Hepatocyte (in vitro differentiated cells): ENCODE measurements around the gene SLC20A1. TPM values are rescaled to one million over a fixed set of nuclear protein-coding genes. Genes with fewer than 3 reads are reported as not detected.
"Not testable (repeated sequence)": the region's sequence is repeated elsewhere in the genome, so short reads cannot be mapped to it uniquely, and the experiment has no call there.

Experiments used
- DNase-seq: peaks from one replicate; pipeline ENCODE4 v3.0.0-alpha.2; 2016; ENCODE audit warnings: low spot score
- H2AFZ ChIP-seq: fragments of 200-600 bp; sonication (generic); 2 replicates; pipeline ENCODE4 v1.6.0; 2016; ENCODE audit warnings: antibody characterized with exemption, mild to moderate bottlenecking
- H3K27ac ChIP-seq: fragments of 200-600 bp; sonication (generic); 2 replicates; pipeline ENCODE4 v1.5.1; 2016; ENCODE audit warnings: mild to moderate bottlenecking
- H3K27me3 ChIP-seq: fragments of 200-600 bp; sonication (generic); 2 replicates; pipeline ENCODE4 v1.6.1; 2016
- H3K36me3 ChIP-seq: fragments of 200-600 bp; sonication (generic); replicated peaks from 2 replicates; pipeline ENCODE4 v1.5.1; 2016; ENCODE audit warnings: low read depth; ENCODE audit not compliant: insufficient read depth
- H3K4me1 ChIP-seq: fragments of 200-600 bp; sonication (generic); 2 replicates; pipeline ENCODE4 v1.5.1; 2016; ENCODE audit warnings: mild to moderate bottlenecking, moderate library complexity; ENCODE audit not compliant: insufficient read depth
- H3K4me2 ChIP-seq: fragments of 200-600 bp; sonication (generic); 2 replicates; pipeline ENCODE4 v1.6.0; 2016
- H3K4me3 ChIP-seq: fragments of 200-600 bp; sonication (generic); 2 replicates; pipeline ENCODE4 v1.5.1; 2016; ENCODE audit warnings: mild to moderate bottlenecking
- H3K79me2 ChIP-seq: fragments of 200-600 bp; sonication (generic); 2 replicates; pipeline ENCODE4 v1.6.0; 2017; ENCODE audit warnings: mild to moderate bottlenecking
- H3K9me2 ChIP-seq: fragments of 200-600 bp; sonication (generic); replicated peaks from 2 replicates; pipeline ENCODE4 v1.6.0; 2017; ENCODE audit warnings: mild to moderate bottlenecking; ENCODE audit not compliant: insufficient read depth
- H3K9me3 ChIP-seq: fragments of 200-600 bp; sonication (generic); 2 replicates; pipeline ENCODE4 v1.5.1; 2016; ENCODE audit warnings: low read depth, mild to moderate bottlenecking
- H4K20me1 ChIP-seq: fragments of 200-600 bp; sonication (generic); 2 replicates; pipeline ENCODE4 v1.6.0; 2016; ENCODE audit warnings: mild to moderate bottlenecking; ENCODE audit not compliant: insufficient read depth, poor library complexity, severe bottlenecking
- EZH2 ChIP-seq: fragments of 200-600 bp; sonication (generic); IDR thresholded peaks from 2 replicates; pipeline ENCODE4 v1.6.1; 2016; ENCODE audit warnings: antibody characterized with exemption, mild to moderate bottlenecking, borderline replicate concordance
- EZH2phosphoT487 ChIP-seq: fragments of 200-600 bp; sonication (generic); IDR thresholded peaks from one replicate; pipeline ENCODE4 v1.6.1; 2018; ENCODE audit warnings: antibody characterized with exemption, mild to moderate bottlenecking, low read depth, moderate library complexity; ENCODE audit not compliant: unreplicated experiment, severe bottlenecking
- WGBS: methylation state at CpG from one replicate; pipeline ENCODE4 v1.1.6; 2016; ENCODE audit warnings: low lambda C conversion rate; ENCODE audit errors: missing lambda C conversion rate; 5-methylcytosine and 5-hydroxymethylcytosine counted together
- polyA plus RNA-seq: library from polyadenylated mRNA; unstranded; fragments of >200 nt; fragmentation: Nextera tagmentation; extraction: Ambion mirVana; gene quantifications from 2 replicates; pipeline ENCODE4 v1.2.1, GENCODE V29; 2016
- total RNA-seq: library from RNA; depleted of rRNA; stranded (reverse); fragments of >200 nt; gene quantifications from 2 replicates; pipeline ENCODE4 v1.2.3, GENCODE V29; 2014
- TF ChIP-seq, protein P1 (sequence below): fragments of 200-600 bp; sonication (generic); IDR thresholded peaks from 2 replicates; pipeline ENCODE4 v1.5.1; 2016; ENCODE audit warnings: antibody characterized with exemption, mild to moderate bottlenecking; ENCODE audit not compliant: poor library complexity

Gene SLC20A1
- total and polyA plus RNA-seq, 2 experiments from 2014 or later, result 63.6 to 135 TPM

- Histone ChIP-seq H2AFZ (no peak overlapping the region), H3K4me1 (no peaks in the 10 kb centered on the region), H3K4me3 (no peak overlapping the region), H3K36me3 (no peaks in the 10 kb centered on the region), H3K27me3 (no peaks in the 10 kb centered on the region), H3K9me3 (no peaks in the 10 kb centered on the region), H3K4me2 (no peak overlapping the region), H3K79me2 (no peaks in the 10 kb centered on the region), H3K9me2 (no peaks in the 10 kb centered on the region), H4K20me1 (no peaks in the 10 kb centered on the region), H3K27ac (no peak overlapping the region)
- DNase-seq, result no peak
- TF ChIP-seq EZH2 (no peak), EZH2phosphoT487 (no peak)
- TF ChIP-seq, protein P1, sequence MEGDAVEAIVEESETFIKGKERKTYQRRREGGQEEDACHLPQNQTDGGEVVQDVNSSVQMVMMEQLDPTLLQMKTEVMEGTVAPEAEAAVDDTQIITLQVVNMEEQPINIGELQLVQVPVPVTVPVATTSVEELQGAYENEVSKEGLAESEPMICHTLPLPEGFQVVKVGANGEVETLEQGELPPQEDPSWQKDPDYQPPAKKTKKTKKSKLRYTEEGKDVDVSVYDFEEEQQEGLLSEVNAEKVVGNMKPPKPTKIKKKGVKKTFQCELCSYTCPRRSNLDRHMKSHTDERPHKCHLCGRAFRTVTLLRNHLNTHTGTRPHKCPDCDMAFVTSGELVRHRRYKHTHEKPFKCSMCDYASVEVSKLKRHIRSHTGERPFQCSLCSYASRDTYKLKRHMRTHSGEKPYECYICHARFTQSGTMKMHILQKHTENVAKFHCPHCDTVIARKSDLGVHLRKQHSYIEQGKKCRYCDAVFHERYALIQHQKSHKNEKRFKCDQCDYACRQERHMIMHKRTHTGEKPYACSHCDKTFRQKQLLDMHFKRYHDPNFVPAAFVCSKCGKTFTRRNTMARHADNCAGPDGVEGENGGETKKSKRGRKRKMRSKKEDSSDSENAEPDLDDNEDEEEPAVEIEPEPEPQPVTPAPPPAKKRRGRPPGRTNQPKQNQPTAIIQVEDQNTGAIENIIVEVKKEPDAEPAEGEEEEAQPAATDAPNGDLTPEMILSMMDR, result no peak
- 83% methylated on average over 5 of the region's 5 CpGs for whole genome bisulfite sequencing
These were observed 39.8 kb upstream of the SLC20A1 start for GRCh38 chr2:112605926-112606325.

DNA sequence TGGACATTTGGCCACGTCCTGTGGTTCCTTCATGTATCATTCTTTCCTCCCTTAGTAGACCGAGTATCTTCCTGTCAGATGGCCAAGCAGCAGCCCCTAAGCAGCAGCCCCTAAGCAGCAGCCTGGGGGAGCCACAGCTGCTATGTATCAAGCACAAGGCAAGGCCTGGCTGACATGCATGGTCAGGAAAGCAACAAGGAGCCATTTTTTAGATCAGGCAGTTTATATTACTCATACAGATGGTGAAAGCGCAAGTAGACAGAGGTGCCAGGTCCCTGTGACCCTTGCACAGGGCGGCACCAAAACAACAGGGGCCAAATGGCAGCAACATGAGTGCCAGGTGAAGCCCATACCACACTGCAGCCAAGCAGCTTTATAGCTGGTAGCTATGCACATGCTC, 39.2 kb upstream of the SLC20A1 start:
- DNase-seq, result no peak
- H3K9me3 ChIP-seq, result no peaks in the 10 kb centered on the region
- no peaks in the 10 kb centered on the region for H3K27me3 ChIP-seq
- H3K4me1 ChIP-seq, result no peaks in the 10 kb centered on the region
- H3K4me3 ChIP-seq, result no peak overlapping the region
- H3K9me2 ChIP-seq, result no peaks in the 10 kb centered on the region
- no peaks in the 10 kb centered on the region for H3K36me3 ChIP-seq
- no peaks in the 10 kb centered on the region for H3K79me2 ChIP-seq
- no peak overlapping the region for H3K27ac ChIP-seq
- no peak overlapping the region for H2AFZ ChIP-seq
- WGBS, result 83% methylated on average over 4 of the region's 4 CpGs
- no peaks in the 10 kb centered on the region for H4K20me1 ChIP-seq
- no peak overlapping the region for H3K4me2 ChIP-seq
- TF ChIP-seq EZH2 (no peak), EZH2phosphoT487 (no peak)
- TF ChIP-seq, protein P1, result no peak

GRCh38 chr2:112607680-112608438, 37.9 kb upstream of the SLC20A1 start:
- no peaks in the 10 kb centered on the region for H3K9me3 ChIP-seq
- H3K27ac ChIP-seq, result no peak overlapping the region
- H3K9me2 ChIP-seq, result no peaks in the 10 kb centered on the region
- H3K4me1 ChIP-seq, result no peaks in the 10 kb centered on the region
- no peak overlapping the region for H2AFZ ChIP-seq
- H3K4me2 ChIP-seq, result no peak overlapping the region
- H3K4me3 ChIP-seq, result no peak overlapping the region
- no peaks in the 10 kb centered on the region for H3K79me2 ChIP-seq
- 89% methylated on average over 8 of the region's 8 CpGs for WGBS
- H4K20me1 ChIP-seq, result no peaks in the 10 kb centered on the region
- TF ChIP-seq EZH2phosphoT487, result no peak
- no peak for TF ChIP-seq EZH2
- TF ChIP-seq, protein P1, result no peak
- no peaks in the 10 kb centered on the region for H3K27me3 ChIP-seq
- no peaks in the 10 kb centered on the region for H3K36me3 ChIP-seq
- DNase-seq, result no peak

DNA sequence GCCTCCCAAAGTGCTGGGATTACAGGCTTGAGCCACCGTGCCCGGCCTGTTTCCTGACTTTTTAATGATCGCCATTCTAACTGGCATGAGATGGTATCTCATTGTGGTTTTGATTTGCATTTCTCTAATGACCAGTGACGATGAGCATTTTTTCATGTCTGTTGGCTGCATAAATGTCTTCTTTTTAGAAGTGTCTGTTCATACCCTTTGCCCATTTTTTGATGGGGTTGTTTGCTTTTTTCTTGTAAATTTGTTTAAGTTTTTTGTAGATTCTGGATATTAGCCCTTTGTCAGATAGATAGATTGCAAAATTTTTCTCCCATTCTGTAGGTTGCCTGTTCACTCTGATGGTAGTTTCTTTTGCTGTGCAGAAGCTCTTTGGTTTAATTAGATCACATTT, 36.4 kb upstream of the SLC20A1 start:
- H3K79me2 ChIP-seq, H3K4me3 ChIP-seq, H3K4me1 ChIP-seq, H3K4me2 ChIP-seq, H3K9me3 ChIP-seq, H3K27ac ChIP-seq, H2AFZ ChIP-seq, H3K27me3 ChIP-seq, H4K20me1 ChIP-seq, H3K9me2 ChIP-seq, DNase-seq, H3K36me3 ChIP-seq: not testable (repeated sequence)
- 93% methylated on average over 4 of the region's 4 CpGs for WGBS

GRCh38 chr2:112612283-112612682, 33.5 kb upstream of the SLC20A1 start:
- not testable (repeated sequence) for H4K20me1 ChIP-seq, H3K27me3 ChIP-seq, H3K9me3 ChIP-seq, H3K4me3 ChIP-seq, H2AFZ ChIP-seq, H3K79me2 ChIP-seq, DNase-seq, H3K27ac ChIP-seq, H3K4me2 ChIP-seq, H3K9me2 ChIP-seq, H3K4me1 ChIP-seq, H3K36me3 ChIP-seq
- 64% methylated on average over 1 of the region's 1 CpG for WGBS
